Large intestine (tissue), 3 donors: Measurements from ENCODE around the gene POU3F1. TPM values are rescaled to one million over a fixed set of nuclear protein-coding genes. Genes with fewer than 3 reads are reported as not detected.

Source experiments
- DNase-seq, 2 donors: peaks; one replicate each; pipeline versions ENCODE4 v3.0.0 to v3.0.0-alpha.2; 2013
- H3K27ac ChIP-seq: one replicate; pipeline ENCODE4 v1.5.1; 2013; ENCODE audit warnings: low read length
- H3K27me3 ChIP-seq: 2 replicates; pipeline ENCODE4 v1.6.1; 2013; ENCODE audit warnings: low read length; ENCODE audit not compliant: control insufficient read depth, insufficient read depth
- H3K36me3 ChIP-seq: 2 replicates; pipeline ENCODE4 v1.6.1; 2013; ENCODE audit warnings: low read length; ENCODE audit not compliant: control insufficient read depth, insufficient read depth
- H3K4me1 ChIP-seq: one replicate; pipeline ENCODE4 v1.6.1; 2013; ENCODE audit warnings: low read length; ENCODE audit not compliant: control insufficient read depth, insufficient read depth
- H3K4me3 ChIP-seq: one replicate; pipeline ENCODE4 v1.5.1; 2013; ENCODE audit warnings: low read length
- H3K9me3 ChIP-seq: one replicate; pipeline ENCODE4 v1.6.1; 2013; ENCODE audit warnings: mild to moderate bottlenecking, low read depth, low read length, moderate library complexity; ENCODE audit not compliant: control insufficient read depth
- WGBS: methylation state at CpG from one replicate; pipeline ENCODE4 v1.1.5; 2013; ENCODE audit warnings: low lambda C conversion rate; ENCODE audit not compliant: insufficient coverage; 5-methylcytosine and 5-hydroxymethylcytosine counted together
- polyA plus RNA-seq: library from polyadenylated mRNA; unstranded; fragments of 120-200 nt; gene quantifications from one replicate; pipeline ENCODE4 v1.2.1, GENCODE V29; 2013

The POU3F1 gene
- polyA plus RNA-seq, 1 donor = 0.06 TPM

GRCh38 chr1:38075191-38075590, 28.6 kb upstream of the POU3F1 start:
- Histone ChIP-seq H3K4me1 (no peaks in the 10 kb centered on the region), H3K9me3 (no peaks in the 10 kb centered on the region), H3K36me3 (no peaks in the 10 kb centered on the region), H3K4me3 (no peak overlapping the region), H3K27ac (no peak overlapping the region), H3K27me3 (peaks cover 26% of the 10 kb centered on the region)
- DNase-seq = no peak
- WGBS = no CpG with 5 or more reads among the region's 5 CpGs

DNA sequence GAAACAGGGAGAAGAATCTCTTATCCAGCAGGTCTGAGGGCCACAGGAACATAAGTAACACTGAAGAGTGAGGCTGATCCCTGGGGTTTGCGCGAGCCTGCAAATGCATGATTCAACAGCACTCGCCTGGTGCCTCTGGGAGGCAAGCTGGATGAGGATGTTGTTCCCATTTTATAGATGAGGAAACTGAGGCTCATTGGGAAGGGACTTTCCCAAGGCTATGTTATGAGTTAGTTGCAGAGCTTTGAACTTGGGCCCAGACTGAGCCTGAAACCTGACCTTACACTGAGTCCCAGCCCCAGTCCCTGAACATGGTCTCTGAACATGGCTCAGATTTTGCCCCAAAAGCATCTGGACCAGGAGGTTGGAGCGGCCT, 27.7 kb upstream of the POU3F1 start:
- no CpG with 5 or more reads among the region's 4 CpGs for WGBS
- DNase-seq = no peak
- Histone ChIP-seq H3K9me3 (no peaks in the 10 kb centered on the region), H3K4me3 (no peak overlapping the region), H3K27me3 (peaks cover 33% of the 10 kb centered on the region), H3K36me3 (no peaks in the 10 kb centered on the region), H3K27ac (no peak overlapping the region), H3K4me1 (no peaks in the 10 kb centered on the region)

DNA sequence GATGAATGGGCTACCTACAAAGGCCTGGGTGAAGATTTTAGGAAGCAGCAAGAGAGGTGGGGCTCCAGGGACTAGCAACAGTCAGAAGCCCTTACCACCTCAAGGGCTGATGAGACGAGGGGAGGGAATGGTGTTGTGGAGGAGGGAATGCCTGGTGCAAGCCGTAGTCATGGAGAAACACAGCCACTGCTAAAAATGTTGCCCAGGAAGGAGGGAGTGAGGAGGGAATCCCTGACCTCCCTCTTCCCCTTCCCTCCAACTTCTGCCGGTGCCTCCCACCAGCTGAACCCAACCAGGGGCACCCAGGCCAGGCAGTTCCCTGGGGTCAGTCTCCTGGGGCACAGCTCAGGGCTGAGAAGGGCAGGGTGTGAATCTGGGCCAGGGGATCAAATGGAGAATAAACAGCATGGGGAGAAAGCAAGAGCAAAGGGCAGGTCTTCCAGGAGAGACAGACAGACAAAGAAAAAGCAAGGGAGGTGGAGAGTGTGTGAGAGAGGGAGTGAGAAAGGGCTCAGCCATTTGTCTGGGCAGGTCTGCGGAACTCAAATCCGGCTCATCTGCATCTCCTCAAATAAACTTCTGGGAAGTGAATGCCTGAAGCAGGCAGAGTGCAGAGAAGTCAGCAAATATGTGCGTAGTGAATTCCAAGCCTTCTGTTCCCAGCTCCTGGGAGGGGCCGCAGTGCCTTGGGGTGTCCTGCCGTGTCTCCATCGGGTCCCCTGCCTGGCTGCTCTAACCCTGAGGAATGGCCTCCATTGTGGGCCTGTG, 27.1 kb upstream of the POU3F1 start:
- no CpG with 5 or more reads among the region's 9 CpGs for WGBS

GRCh38 chr1:38072858-38073257, 26.3 kb upstream of the POU3F1 start:
- H3K27me3 ChIP-seq = peaks cover 45% of the 10 kb centered on the region
- H3K4me3 ChIP-seq = no peak overlapping the region
- no peaks in the 10 kb centered on the region for H3K36me3 ChIP-seq
- H3K27ac ChIP-seq = no peak overlapping the region
- no CpG with 5 or more reads among the region's 2 CpGs for WGBS
- no peaks in the 10 kb centered on the region for H3K4me1 ChIP-seq
- H3K9me3 ChIP-seq = no peaks in the 10 kb centered on the region
- no peak for DNase-seq

More for the DNA sequence above, 27.1 kb upstream of the POU3F1 start:
- H3K4me3 ChIP-seq = no peak overlapping the region
- no peak overlapping the region for H3K27ac ChIP-seq
- no peaks in the 10 kb centered on the region for H3K36me3 ChIP-seq
- DNase-seq = no peak
- no peaks in the 10 kb centered on the region for H3K9me3 ChIP-seq
- no peaks in the 10 kb centered on the region for H3K4me1 ChIP-seq
- peaks cover 37% of the 10 kb centered on the region for H3K27me3 ChIP-seq

DNA sequence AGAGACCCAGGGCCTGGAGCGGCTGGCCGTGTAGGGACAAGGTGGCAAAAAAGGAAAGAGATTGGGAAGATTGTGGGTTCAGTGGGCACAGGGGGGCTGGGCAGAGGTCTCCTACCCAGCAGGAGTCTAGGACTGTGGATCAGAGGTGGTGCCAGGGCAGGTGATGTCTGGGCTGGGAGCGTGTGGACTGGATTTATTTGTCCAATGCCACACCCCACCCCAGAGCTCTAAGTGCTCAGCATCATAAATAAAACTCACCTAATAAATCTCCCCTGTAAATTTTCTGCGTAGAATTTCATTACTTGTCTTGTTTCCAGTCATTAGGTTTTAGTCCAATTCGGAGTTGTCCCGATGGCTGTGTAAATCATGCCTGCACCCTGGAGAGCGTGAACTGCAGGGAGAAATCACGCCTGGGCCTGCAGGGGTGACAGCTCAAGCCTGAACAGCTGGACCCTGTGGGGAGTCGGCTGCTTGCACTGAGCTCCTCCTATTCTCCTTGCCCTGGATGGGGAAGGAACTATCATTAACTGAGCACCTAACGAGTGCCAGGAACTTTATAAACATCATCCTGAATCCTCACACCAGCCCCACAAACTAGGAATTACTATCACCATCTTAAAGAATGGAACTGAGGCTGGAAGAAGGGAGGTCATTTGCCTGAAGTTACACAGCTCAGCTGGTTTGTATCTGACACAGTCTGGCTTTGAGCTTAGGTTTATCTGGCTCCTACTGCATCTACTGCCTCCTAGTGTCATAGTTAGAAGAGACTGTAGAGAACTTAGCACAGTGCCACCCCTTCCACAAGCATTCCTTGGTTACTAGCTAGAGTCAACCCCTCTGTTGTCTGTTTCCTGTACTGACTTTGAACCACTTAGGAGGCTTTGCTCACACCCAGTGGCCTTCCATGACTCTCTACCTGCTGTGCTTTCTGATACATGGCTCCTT, 25.0 kb upstream of the POU3F1 start:
- DNase-seq = no peak
- H3K27ac ChIP-seq = no peak overlapping the region
- H3K4me1 ChIP-seq = no peaks in the 10 kb centered on the region
- H3K27me3 ChIP-seq = peaks cover 49% of the 10 kb centered on the region
- H3K36me3 ChIP-seq = no peaks in the 10 kb centered on the region
- WGBS = no CpG with 5 or more reads among the region's 10 CpGs
- no peak overlapping the region for H3K4me3 ChIP-seq
- no peaks in the 10 kb centered on the region for H3K9me3 ChIP-seq

- Histone ChIP-seq H3K4me1 (no peaks in the 10 kb centered on the region), H3K9me3 (no peaks in the 10 kb centered on the region), H3K27me3 (peaks cover 53% of the 10 kb centered on the region), H3K27ac (no peak overlapping the region), H3K36me3 (no peaks in the 10 kb centered on the region), H3K4me3 (no peak overlapping the region)
- DNase-seq = no peak
- no CpG with 5 or more reads among the region's 3 CpGs for WGBS
Observed at GRCh38 chr1:38068980-38069340, 22.4 kb upstream of the POU3F1 start.

- no peak for DNase-seq
- WGBS = no CpG with 5 or more reads among the region's 14 CpGs
- Histone ChIP-seq H3K27me3 (peaks cover 51% of the 10 kb centered on the region), H3K4me3 (no peak overlapping the region), H3K4me1 (no peaks in the 10 kb centered on the region), H3K36me3 (no peaks in the 10 kb centered on the region), H3K27ac (no peak overlapping the region), H3K9me3 (no peaks in the 10 kb centered on the region)
Observed at GRCh38 chr1:38068220-38068979, 21.8 kb upstream of the POU3F1 start.

GRCh38 chr1:38064197-38064903, 17.8 kb upstream of the POU3F1 start:
- WGBS = no CpG with 5 or more reads among the region's 11 CpGs
- no peak overlapping the region for H3K4me3 ChIP-seq
- peaks cover 34% of the 10 kb centered on the region for H3K27me3 ChIP-seq
- DNase-seq = no peak
- no peaks in the 10 kb centered on the region for H3K4me1 ChIP-seq
- H3K36me3 ChIP-seq = no peaks in the 10 kb centered on the region
- H3K27ac ChIP-seq = no peak overlapping the region
- H3K9me3 ChIP-seq = no peaks in the 10 kb centered on the region

- Histone ChIP-seq H3K4me3 (no peak overlapping the region), H3K27me3 (peaks cover 29% of the 10 kb centered on the region), H3K27ac (no peak overlapping the region), H3K4me1 (no peaks in the 10 kb centered on the region), H3K36me3 (no peaks in the 10 kb centered on the region), H3K9me3 (no peaks in the 10 kb centered on the region)
- no peak for DNase-seq
- WGBS = no CpG with 5 or more reads among the region's 5 CpGs
Observed at GRCh38 chr1:38063616-38064015, 17.0 kb upstream of the POU3F1 start.
